ENCODE data around the gene PRM3. TPM values are rescaled to one million over a fixed set of nuclear protein-coding genes. Genes with fewer than 3 reads are reported as not detected.

The PRM3 gene
- total and polyA plus RNA-seq, 2 donors (not counting 1 experiment from before 2014, with no cell fraction given) = not detected

DNA sequence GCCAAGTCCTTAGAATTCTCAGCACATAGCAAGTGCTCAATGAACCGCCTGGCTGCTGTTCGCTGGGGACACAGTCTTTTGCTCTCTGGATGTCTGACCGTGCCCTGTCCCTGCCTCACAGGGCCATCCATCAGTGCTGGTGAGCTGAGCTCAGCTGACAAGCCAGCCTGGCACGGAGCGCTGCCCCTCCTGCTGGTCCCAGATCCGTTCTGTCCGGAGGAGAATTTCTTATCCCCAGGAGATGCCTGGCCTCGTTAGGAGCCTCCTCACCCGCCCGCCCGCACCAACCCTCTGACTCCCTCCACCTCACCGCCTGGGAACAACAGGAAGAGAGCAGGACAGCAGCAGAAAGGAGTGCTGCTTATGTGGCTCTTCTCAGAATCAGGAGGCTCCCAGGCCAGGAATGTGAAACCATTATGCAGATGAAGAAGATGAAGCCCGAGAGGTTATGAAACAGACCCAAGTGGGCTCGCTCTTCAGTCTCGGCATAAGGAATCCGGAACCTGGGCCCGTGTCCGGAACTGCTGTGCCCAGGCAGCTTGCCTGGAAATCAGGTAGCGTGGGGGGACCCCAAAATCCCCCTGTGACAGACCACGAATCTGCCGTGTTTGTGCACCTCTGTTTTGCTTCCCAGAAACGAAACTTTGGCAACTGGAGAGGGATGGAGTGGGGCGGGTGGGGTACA, 43.0 kb upstream of the PRM3 start:
- Histone ChIP-seq H3K4me1 (ENCODE audit: control insufficient read depth in 2 of 2, insufficient read depth in 2 of 2, low read length in 2 of 2) (peaks cover 26 to 37% of the 10 kb centered on the region in 2 donors), H2AFZ (ENCODE audit: insufficient read depth, low read depth, low read length, poor library complexity, severe bottlenecking) (no peak overlapping the region), H3K27ac (ENCODE audit: low read length in 2 of 2) (no peak overlapping the region), H3K36me3 (replicated peaks in 1 of 2; ENCODE audit: control extremely low read depth in 1 of 2, control insufficient read depth in 1 of 2, extremely low read depth in 1 of 2, insufficient read depth in 2 of 2, low read length in 1 of 2) (no peaks in the 10 kb centered on the region), H3K4me3 (ENCODE audit: control extremely low read depth in 1 of 5, extremely low read depth in 1 of 5, insufficient read depth in 1 of 5, low read depth in 2 of 5, low read length in 4 of 5) (no peak overlapping the region), H3K27me3 (replicated peaks in 1 of 4; ENCODE audit: control extremely low read depth in 1 of 4, control insufficient read depth in 3 of 4, insufficient read depth in 4 of 4, low read length in 3 of 4) (no peaks in the 10 kb centered on the region), H3K9ac (ENCODE audit: low read length) (no peak overlapping the region), H3K4me2 (replicated peaks; ENCODE audit: low read depth, low read length, poor library complexity, severe bottlenecking) (no peak overlapping the region), H3K79me2 (ENCODE audit: control insufficient read depth, insufficient read depth, low read length) (no peaks in the 10 kb centered on the region), H4K20me1 (ENCODE audit: control insufficient read depth, insufficient read depth, low read length, poor library complexity, severe bottlenecking) (no peaks in the 10 kb centered on the region), H3K9me3 (ENCODE audit: control extremely low read depth in 1 of 3, control insufficient read depth in 2 of 3, insufficient read depth in 1 of 3, low read length in 2 of 3) (peaks cover 0 to 3% (median 0%) of the 10 kb centered on the region in 3 donors)
- no peak for DNase-seq
- Mint-ChIP-seq H3K9me3 (ENCODE audit: insufficient read depth) (no peaks in the 10 kb centered on the region), H3K4me3 (no peak overlapping the region), H3K4me1 (peaks cover 47% of the 10 kb centered on the region), H3K27ac (peak overlapping the region; percentile 77), H3K27me3 (no peaks in the 10 kb centered on the region)
- ChIA-PET CTCF (interaction anchor here (0.6 kb wide), 2 partner anchors 10 to 17 kb away, joined by 3 to 4 read pairs; no protein-coding TSS in a partner anchor), POLR2A (no interaction called here)
- TF ChIP-seq CTCF (IDR thresholded peaks at IDR 0.05) = no peak
- no peak for TF ChIP-seq EZH2 (IDR thresholded peaks at IDR 0.05; ENCODE audit: borderline replicate concordance, insufficient read depth, low read depth, low read length, poor library complexity, severe bottlenecking)
- ATAC-seq (ENCODE audit: low read depth) = no peak
- intact Hi-C loops (cut with micrococcal nuclease) = no loop called here
- WGBS (ENCODE audit: insufficient coverage) = 96% methylated on average over 21 of the region's 23 CpGs

- no peaks in the 10 kb centered on the region for H3K9me3 Mint-ChIP-seq (ENCODE audit: insufficient read depth)
- POLR2A ChIA-PET = interaction anchor here (0.7 kb wide), 1 partner anchor 76 kb away, joined by 5 read pairs; no protein-coding TSS in a partner anchor
These were observed 42.1 kb upstream of the PRM3 start for GRCh38 chr16:11315510-11315909.

More at GRCh38 chr16:11315510-11315909, 42.1 kb upstream of the PRM3 start:
- TF ChIP-seq EZH2 (IDR thresholded peaks at IDR 0.05; ENCODE audit: borderline replicate concordance, insufficient read depth, low read depth, low read length, poor library complexity, severe bottlenecking) (no peak), CTCF (IDR thresholded peaks at IDR 0.05) (no peak)
- H3K27ac ChIP-seq (ENCODE audit: low read length in 2 of 2) = no peak overlapping the region
- H2AFZ ChIP-seq (ENCODE audit: insufficient read depth, low read depth, low read length, poor library complexity, severe bottlenecking) = no peak overlapping the region
- H3K27me3 ChIP-seq (replicated peaks in 1 of 4; ENCODE audit: control extremely low read depth in 1 of 4, control insufficient read depth in 3 of 4, insufficient read depth in 4 of 4, low read length in 3 of 4) = no peaks in the 10 kb centered on the region
- no peak overlapping the region for H3K4me3 ChIP-seq (ENCODE audit: control extremely low read depth in 1 of 5, extremely low read depth in 1 of 5, insufficient read depth in 1 of 5, low read depth in 2 of 5, low read length in 4 of 5)
- ATAC-seq (ENCODE audit: low read depth) (no peak), DNase-seq (no peak)
- Mint-ChIP-seq H3K4me1 (peaks cover 55% of the 10 kb centered on the region), H3K27ac (no peak overlapping the region), H3K27me3 (no peaks in the 10 kb centered on the region), H3K4me3 (no peak overlapping the region)
- no peaks in the 10 kb centered on the region for H4K20me1 ChIP-seq (ENCODE audit: control insufficient read depth, insufficient read depth, low read length, poor library complexity, severe bottlenecking)
- intact Hi-C loops (cut with micrococcal nuclease) = no loop called here
- CTCF ChIA-PET = interaction anchor here (0.9 to 1.5 kb wide), 2 partner anchors 13 to 18 kb away, joined by 3 to 4 read pairs; no protein-coding TSS in a partner anchor
- H3K79me2 ChIP-seq (ENCODE audit: control insufficient read depth, insufficient read depth, low read length) = no peaks in the 10 kb centered on the region
- no peaks in the 10 kb centered on the region for H3K36me3 ChIP-seq (replicated peaks in 1 of 2; ENCODE audit: control extremely low read depth in 1 of 2, control insufficient read depth in 1 of 2, extremely low read depth in 1 of 2, insufficient read depth in 2 of 2, low read length in 1 of 2)
- H3K9me3 ChIP-seq (ENCODE audit: control extremely low read depth in 1 of 3, control insufficient read depth in 2 of 3, insufficient read depth in 1 of 3, low read length in 2 of 3) = peaks cover 0 to 3% (median 0%) of the 10 kb centered on the region in 3 donors
- no peak overlapping the region for H3K9ac ChIP-seq (ENCODE audit: low read length)
- 82% methylated on average over 13 of the region's 13 CpGs for WGBS (ENCODE audit: insufficient coverage)
- H3K4me1 ChIP-seq (ENCODE audit: control insufficient read depth in 2 of 2, insufficient read depth in 2 of 2, low read length in 2 of 2) = peaks cover 34 to 47% of the 10 kb centered on the region in 2 donors
- H3K4me2 ChIP-seq (replicated peaks; ENCODE audit: low read depth, low read length, poor library complexity, severe bottlenecking) = no peak overlapping the region

All from B cell (primary cell).